ENCODE results near the gene C14orf119.

GRCh38 chr14:23125011-23125410, 29.7 kb downstream of the C14orf119 start:
- TF ChIP-seq POLR2A (IDR thresholded peaks at IDR 0.05) (no peak), CTCF (IDR thresholded peaks at IDR 0.05) (no peak)

Data from breast epithelium (tissue), 3 donors.